ENCODE data around the gene PGM2L1. TPM values are rescaled to one million over a fixed set of nuclear protein-coding genes. Genes with fewer than 3 reads are reported as not detected.

PGM2L1 gene
- total RNA-seq, 1 experiment from 2014 or later: 7.8 TPM

DNA sequence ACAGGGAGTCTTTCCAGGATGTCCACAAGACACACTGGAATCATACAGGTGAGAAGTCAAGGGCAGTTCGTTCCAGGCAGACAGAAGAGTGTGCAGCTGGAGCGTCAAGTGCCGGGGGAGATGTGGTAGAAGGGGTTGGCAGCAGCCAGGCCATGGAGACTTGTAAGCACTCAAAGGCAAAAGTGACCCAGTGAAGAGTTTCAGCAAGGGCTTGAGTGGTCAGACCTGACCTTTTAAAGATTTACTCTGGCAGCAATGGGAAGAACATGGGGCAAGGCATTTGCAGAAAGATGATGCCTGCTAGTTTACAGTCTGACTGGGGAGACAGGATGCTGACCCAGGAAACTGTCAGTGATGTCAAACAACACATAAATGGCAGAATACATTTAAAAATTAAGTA, 115.8 kb downstream of the PGM2L1 start:
- no peaks in the 10 kb centered on the region for H4K20me1 ChIP-seq (ENCODE audit: insufficient read depth)
- H3K27ac ChIP-seq: no peak overlapping the region
- no peaks in the 10 kb centered on the region for H3K9me2 ChIP-seq (ENCODE audit: insufficient read depth)
- TF ChIP-seq, protein P1, sequence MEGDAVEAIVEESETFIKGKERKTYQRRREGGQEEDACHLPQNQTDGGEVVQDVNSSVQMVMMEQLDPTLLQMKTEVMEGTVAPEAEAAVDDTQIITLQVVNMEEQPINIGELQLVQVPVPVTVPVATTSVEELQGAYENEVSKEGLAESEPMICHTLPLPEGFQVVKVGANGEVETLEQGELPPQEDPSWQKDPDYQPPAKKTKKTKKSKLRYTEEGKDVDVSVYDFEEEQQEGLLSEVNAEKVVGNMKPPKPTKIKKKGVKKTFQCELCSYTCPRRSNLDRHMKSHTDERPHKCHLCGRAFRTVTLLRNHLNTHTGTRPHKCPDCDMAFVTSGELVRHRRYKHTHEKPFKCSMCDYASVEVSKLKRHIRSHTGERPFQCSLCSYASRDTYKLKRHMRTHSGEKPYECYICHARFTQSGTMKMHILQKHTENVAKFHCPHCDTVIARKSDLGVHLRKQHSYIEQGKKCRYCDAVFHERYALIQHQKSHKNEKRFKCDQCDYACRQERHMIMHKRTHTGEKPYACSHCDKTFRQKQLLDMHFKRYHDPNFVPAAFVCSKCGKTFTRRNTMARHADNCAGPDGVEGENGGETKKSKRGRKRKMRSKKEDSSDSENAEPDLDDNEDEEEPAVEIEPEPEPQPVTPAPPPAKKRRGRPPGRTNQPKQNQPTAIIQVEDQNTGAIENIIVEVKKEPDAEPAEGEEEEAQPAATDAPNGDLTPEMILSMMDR (conservative IDR thresholded peaks at IDR 0.05): no peak
- TF ChIP-seq EZH2 (IDR thresholded peaks at IDR 0.05; ENCODE audit: low read depth): no peak
- H3K27me3 ChIP-seq (ENCODE audit: insufficient read depth, low read depth): no peaks in the 10 kb centered on the region
- H2AFZ ChIP-seq: no peak overlapping the region
- H3F3A ChIP-seq (ENCODE audit: insufficient read depth, low read depth): peaks cover 11% of the 10 kb centered on the region; the same call in 1 of the 2 replicates
- peaks cover 29% of the 10 kb centered on the region for H3K4me1 ChIP-seq (replicated peaks; ENCODE audit: insufficient read depth)
- H3K9me3 ChIP-seq (ENCODE audit: insufficient read depth, low read depth): no peaks in the 10 kb centered on the region
- no peaks in the 10 kb centered on the region for H3K36me3 ChIP-seq (ENCODE audit: low read depth)
- no TSS peak for BruUV-seq (replicated peaks)
- intact Hi-C loops (cut with micrococcal nuclease; ENCODE audit: unreplicated experiment): no loop called here
- no peak overlapping the region for H3K4me2 ChIP-seq
- H3K4me3 ChIP-seq: no peak overlapping the region
- ChIA-PET CTCF (no interaction called here), POLR2A (ENCODE audit: unreplicated experiment) (no interaction called here)
- DNase-seq: peak in 1 of 2 experiments; percentile 21
- no peaks in the 10 kb centered on the region for H3K79me2 ChIP-seq (ENCODE audit: low read depth)

DNA sequence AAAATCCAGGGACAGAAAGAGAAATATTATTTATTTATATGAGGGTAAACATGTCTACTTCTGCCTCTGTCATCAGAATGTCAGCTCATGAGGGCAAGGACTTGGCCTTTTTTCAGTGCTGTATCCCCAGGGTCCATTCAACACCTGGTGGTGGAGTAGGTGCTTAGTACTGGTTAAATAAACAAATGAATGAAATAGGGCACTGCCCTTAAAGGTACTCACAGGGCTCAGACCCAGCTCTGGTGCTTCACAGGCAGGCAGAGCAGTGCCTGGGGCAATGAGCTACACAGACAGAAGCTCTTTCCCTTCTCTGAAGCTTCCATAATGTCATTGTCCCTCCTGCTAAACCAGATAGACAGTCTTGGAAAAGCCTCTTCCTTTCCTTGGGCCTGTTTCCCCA, 117.7 kb downstream of the PGM2L1 start:
- Histone ChIP-seq H3K27ac (no peak overlapping the region), H3K9me3 (ENCODE audit: insufficient read depth, low read depth) (no peaks in the 10 kb centered on the region), H3K79me2 (ENCODE audit: low read depth) (no peaks in the 10 kb centered on the region), H2AFZ (no peak overlapping the region), H3K9me2 (ENCODE audit: insufficient read depth) (no peaks in the 10 kb centered on the region; the same call in 1 of the 2 replicates), H3K36me3 (ENCODE audit: low read depth) (no peaks in the 10 kb centered on the region), H3K4me1 (replicated peaks; ENCODE audit: insufficient read depth) (peaks cover 25% of the 10 kb centered on the region), H3K27me3 (ENCODE audit: insufficient read depth, low read depth) (no peaks in the 10 kb centered on the region), H3K4me2 (no peak overlapping the region), H3K4me3 (no peak overlapping the region), H3F3A (ENCODE audit: insufficient read depth, low read depth) (peaks cover 11% of the 10 kb centered on the region; the same call in 1 of the 2 replicates), H4K20me1 (ENCODE audit: insufficient read depth) (no peaks in the 10 kb centered on the region)
- no peak for TF ChIP-seq EZH2 (IDR thresholded peaks at IDR 0.05; ENCODE audit: low read depth)
- TF ChIP-seq, protein P1 (conservative IDR thresholded peaks at IDR 0.05): no peak
- BruUV-seq (replicated peaks): no TSS peak
- peak in 1 of 2 experiments; percentile 49 for DNase-seq
- POLR2A ChIA-PET (ENCODE audit: unreplicated experiment): interaction anchor here (0.6 kb wide), 2 partner anchors 27 to 110 kb away, joined by 5 to 9 read pairs; partner anchors contain the start of gene C2CD3
- CTCF ChIA-PET: no interaction called here
- intact Hi-C loops (cut with micrococcal nuclease; ENCODE audit: unreplicated experiment): no loop called here

Small RNA genes within 50 kb of the gene (microRNA-seq; reads per million reads assigned to microRNA genes)
- gene MIR548AL (ENCODE audit: borderline number of aligned reads, borderline replicate concordance): not detected

Other genes with a start within 250 kb of the PGM2L1 start
- 47.6 and 50.0 TPM in 2 replicates for gene C2CD3, start 227.4 kb downstream of the PGM2L1 start, total RNA-seq (2021)
- 81.0 and 86.8 TPM in 2 replicates for gene PPME1, start 227.1 kb downstream of the PGM2L1 start, total RNA-seq (2021)
- 0.22 and 0.60 TPM in 2 replicates for gene P4HA3, start 86.8 kb downstream of the PGM2L1 start, total RNA-seq (2021)
- gene KCNE3, start 69.1 kb upstream of the PGM2L1 start, total RNA-seq (2021): 0.28 and 0.52 TPM in 2 replicates
- 5.8 and 6.8 TPM in 2 replicates for gene LIPT2, start 95.3 kb upstream of the PGM2L1 start, total RNA-seq (2021)
- gene POLD3, start 194.1 kb upstream of the PGM2L1 start, total RNA-seq (2021): 41.2 and 44.1 TPM in 2 replicates